ENCODE data around the gene GALNT5.

DNA sequence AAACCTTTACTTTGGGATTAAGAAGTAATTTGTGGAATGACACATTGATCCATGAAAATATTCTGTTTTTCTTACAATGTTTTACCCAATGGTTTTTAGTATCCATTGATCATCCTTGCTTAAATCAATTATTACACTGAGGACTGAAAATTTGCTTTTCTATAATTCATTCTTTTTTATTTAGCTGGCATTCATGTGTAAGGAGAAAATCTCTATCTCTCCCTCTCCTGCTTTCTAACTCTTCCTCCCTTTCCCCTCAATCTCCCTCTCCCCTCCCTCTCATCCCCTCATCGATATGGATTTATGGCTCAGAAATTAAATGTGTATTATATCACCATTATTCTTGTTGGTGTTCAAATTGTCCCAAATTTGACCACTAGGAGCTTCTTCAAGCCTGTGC is 29.7 kb downstream of the GALNT5 start:
- TF ChIP-seq POLR2A (IDR thresholded peaks at IDR 0.05; ENCODE audit: low read depth, low read length) (no peak), POLR2AphosphoS5 (IDR thresholded peaks at IDR 0.05; ENCODE audit: low read depth, low read length) (no peak)
